ENCODE data around the gene ZNF425.

DNA sequence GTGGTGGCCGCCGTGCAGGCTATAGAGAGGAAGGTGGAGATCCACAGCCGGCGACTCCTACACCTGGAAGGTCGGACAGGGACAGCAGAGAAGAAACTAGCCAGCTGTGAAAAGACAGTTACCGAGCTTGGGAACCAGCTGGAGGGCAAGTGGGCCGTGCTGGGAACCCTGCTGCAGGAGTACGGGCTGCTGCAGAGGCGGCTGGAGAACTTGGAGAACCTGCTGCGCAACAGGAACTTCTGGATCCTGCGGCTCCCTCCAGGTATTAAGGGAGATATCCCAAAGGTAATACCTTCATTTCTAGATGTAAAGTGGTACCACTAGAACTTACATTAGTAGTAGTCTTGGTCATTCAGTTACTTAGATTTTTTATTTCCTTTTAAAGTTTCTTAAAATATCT lies 27.9 kb upstream of the ZNF425 start:
- TF ChIP-seq, protein P1, sequence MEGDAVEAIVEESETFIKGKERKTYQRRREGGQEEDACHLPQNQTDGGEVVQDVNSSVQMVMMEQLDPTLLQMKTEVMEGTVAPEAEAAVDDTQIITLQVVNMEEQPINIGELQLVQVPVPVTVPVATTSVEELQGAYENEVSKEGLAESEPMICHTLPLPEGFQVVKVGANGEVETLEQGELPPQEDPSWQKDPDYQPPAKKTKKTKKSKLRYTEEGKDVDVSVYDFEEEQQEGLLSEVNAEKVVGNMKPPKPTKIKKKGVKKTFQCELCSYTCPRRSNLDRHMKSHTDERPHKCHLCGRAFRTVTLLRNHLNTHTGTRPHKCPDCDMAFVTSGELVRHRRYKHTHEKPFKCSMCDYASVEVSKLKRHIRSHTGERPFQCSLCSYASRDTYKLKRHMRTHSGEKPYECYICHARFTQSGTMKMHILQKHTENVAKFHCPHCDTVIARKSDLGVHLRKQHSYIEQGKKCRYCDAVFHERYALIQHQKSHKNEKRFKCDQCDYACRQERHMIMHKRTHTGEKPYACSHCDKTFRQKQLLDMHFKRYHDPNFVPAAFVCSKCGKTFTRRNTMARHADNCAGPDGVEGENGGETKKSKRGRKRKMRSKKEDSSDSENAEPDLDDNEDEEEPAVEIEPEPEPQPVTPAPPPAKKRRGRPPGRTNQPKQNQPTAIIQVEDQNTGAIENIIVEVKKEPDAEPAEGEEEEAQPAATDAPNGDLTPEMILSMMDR (conservative IDR thresholded peaks at IDR 0.05; ENCODE audit: low read depth in 2 of 2) = no peak
- TF ChIP-seq POLR2AphosphoS5 (IDR thresholded peaks at IDR 0.05; ENCODE audit: low read depth) = no peak
- TF ChIP-seq EZH2phosphoT487 (IDR thresholded peaks at IDR 0.05; ENCODE audit: unreplicated experiment) = no peak
- TF ChIP-seq, protein P2, sequence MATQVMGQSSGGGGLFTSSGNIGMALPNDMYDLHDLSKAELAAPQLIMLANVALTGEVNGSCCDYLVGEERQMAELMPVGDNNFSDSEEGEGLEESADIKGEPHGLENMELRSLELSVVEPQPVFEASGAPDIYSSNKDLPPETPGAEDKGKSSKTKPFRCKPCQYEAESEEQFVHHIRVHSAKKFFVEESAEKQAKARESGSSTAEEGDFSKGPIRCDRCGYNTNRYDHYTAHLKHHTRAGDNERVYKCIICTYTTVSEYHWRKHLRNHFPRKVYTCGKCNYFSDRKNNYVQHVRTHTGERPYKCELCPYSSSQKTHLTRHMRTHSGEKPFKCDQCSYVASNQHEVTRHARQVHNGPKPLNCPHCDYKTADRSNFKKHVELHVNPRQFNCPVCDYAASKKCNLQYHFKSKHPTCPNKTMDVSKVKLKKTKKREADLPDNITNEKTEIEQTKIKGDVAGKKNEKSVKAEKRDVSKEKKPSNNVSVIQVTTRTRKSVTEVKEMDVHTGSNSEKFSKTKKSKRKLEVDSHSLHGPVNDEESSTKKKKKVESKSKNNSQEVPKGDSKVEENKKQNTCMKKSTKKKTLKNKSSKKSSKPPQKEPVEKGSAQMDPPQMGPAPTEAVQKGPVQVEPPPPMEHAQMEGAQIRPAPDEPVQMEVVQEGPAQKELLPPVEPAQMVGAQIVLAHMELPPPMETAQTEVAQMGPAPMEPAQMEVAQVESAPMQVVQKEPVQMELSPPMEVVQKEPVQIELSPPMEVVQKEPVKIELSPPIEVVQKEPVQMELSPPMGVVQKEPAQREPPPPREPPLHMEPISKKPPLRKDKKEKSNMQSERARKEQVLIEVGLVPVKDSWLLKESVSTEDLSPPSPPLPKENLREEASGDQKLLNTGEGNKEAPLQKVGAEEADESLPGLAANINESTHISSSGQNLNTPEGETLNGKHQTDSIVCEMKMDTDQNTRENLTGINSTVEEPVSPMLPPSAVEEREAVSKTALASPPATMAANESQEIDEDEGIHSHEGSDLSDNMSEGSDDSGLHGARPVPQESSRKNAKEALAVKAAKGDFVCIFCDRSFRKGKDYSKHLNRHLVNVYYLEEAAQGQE (IDR thresholded peaks at IDR 0.05; ENCODE audit: unreplicated experiment) = no peak
- TF ChIP-seq JUNB (IDR thresholded peaks at IDR 0.05; ENCODE audit: unreplicated experiment) = no peak
- TF ChIP-seq, protein P3, sequence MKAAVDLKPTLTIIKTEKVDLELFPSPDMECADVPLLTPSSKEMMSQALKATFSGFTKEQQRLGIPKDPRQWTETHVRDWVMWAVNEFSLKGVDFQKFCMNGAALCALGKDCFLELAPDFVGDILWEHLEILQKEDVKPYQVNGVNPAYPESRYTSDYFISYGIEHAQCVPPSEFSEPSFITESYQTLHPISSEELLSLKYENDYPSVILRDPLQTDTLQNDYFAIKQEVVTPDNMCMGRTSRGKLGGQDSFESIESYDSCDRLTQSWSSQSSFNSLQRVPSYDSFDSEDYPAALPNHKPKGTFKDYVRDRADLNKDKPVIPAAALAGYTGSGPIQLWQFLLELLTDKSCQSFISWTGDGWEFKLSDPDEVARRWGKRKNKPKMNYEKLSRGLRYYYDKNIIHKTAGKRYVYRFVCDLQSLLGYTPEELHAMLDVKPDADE (IDR thresholded peaks at IDR 0.05) = no peak

Measured in GM23338 (cell line).